DND-41 (cell line): ENCODE results near the gene INTS1.

ENCODE experiments used
- EZH2 ChIP-seq: IDR thresholded peaks from 3 replicates; pipeline ENCODE4 v1.6.1; 2012; ENCODE audit warnings: borderline replicate concordance, low read depth, mild to moderate bottlenecking, moderate library complexity, low read length, inconsistent platforms; ENCODE audit not compliant: severe bottlenecking
- TF ChIP-seq, protein P1 (sequence below): IDR thresholded peaks from 2 replicates; pipeline ENCODE4 v1.5.1; 2012; ENCODE audit warnings: borderline replicate concordance, low read length, moderate library complexity, mild to moderate bottlenecking; ENCODE audit not compliant: poor library complexity, severe bottlenecking; ENCODE audit errors: extremely low read depth

DNA sequence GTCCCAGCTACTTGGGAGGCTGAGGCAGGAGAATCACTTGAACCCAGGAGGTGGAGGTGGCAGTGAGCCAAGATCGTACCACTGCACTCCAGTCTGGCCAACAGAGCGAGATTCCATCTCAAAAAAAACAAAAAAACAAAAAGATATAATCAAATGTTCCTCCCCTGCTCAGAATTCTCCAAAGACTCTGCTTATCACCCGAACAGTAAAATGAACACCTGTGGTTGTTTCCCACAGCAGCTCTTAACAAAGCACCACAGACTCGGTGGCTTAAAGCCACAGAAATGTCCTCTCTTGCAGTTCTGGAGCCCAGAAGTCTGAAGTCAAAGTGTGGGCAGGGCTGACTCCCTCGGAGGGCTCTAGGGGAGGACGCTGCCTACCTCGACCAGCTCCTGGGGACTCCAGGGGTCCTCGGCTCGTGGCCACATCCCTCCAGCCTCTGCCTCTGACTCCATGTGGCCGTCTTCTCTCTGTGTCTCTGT lies 4.1 kb upstream of the INTS1 start:
- TF ChIP-seq, protein P1, sequence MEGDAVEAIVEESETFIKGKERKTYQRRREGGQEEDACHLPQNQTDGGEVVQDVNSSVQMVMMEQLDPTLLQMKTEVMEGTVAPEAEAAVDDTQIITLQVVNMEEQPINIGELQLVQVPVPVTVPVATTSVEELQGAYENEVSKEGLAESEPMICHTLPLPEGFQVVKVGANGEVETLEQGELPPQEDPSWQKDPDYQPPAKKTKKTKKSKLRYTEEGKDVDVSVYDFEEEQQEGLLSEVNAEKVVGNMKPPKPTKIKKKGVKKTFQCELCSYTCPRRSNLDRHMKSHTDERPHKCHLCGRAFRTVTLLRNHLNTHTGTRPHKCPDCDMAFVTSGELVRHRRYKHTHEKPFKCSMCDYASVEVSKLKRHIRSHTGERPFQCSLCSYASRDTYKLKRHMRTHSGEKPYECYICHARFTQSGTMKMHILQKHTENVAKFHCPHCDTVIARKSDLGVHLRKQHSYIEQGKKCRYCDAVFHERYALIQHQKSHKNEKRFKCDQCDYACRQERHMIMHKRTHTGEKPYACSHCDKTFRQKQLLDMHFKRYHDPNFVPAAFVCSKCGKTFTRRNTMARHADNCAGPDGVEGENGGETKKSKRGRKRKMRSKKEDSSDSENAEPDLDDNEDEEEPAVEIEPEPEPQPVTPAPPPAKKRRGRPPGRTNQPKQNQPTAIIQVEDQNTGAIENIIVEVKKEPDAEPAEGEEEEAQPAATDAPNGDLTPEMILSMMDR: no peak
- no peak for TF ChIP-seq EZH2
